GM19193 (cell line): ENCODE data around the gene RHOD.

Source experiments
- POLR2A ChIP-seq: IDR thresholded peaks from 4 replicates; pipeline ENCODE4 v1.6.1; 2011; ENCODE audit not compliant: insufficient read depth, insufficient read length; ENCODE audit errors: extremely low read depth

RHOD gene, protein sequence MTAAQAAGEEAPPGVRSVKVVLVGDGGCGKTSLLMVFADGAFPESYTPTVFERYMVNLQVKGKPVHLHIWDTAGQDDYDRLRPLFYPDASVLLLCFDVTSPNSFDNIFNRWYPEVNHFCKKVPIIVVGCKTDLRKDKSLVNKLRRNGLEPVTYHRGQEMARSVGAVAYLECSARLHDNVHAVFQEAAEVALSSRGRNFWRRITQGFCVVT

DNA sequence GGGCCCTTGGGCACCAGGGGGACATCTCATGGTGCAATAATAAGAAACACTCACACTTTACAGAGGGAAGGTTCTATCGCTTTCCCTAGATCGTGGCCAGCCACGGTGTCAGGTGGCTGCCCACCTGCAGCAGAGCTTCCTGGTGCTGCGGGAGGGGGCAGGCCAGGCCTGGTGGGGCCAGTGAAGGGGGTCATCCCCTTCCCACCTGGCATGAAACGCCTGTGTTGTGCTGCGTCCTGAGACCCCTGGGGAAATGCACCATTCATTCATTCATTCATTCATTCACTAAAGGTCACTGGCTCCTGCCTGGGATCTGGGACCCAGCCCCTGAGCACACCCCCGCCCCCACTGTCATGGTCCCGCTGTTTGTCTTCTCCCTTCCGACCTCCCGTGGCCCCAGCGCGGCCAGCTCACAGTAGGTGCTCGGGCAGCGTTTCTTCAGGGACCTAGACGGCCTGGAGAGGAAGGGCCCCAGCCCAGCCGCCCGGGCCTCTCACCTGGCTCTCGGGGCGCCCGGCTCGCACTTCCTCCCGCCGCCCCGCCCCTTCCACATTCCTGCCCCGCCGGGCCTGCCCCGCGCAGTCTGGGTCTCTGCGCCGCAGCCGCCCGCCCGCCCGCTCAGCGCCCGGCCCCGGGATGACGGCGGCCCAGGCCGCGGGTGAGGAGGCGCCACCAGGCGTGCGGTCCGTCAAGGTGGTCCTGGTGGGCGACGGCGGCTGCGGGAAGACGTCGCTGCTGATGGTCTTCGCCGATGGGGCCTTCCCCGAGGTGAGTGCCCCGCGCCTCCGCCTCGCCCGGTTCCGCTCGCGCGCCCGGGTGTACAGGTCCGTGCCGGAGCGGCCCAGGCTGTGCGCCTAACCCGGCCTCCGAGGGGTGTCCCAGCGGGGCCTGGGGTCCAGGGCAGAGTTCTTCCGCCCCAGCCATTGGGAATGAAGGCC, at the start of gene RHOD:
Gene RHOD, plus strand, starts transcription at position 581 of the 938 bp plus-strand sequence. Its CDS starts 56 bp downstream, at position 637.
- no peak for TF ChIP-seq POLR2A

DNA sequence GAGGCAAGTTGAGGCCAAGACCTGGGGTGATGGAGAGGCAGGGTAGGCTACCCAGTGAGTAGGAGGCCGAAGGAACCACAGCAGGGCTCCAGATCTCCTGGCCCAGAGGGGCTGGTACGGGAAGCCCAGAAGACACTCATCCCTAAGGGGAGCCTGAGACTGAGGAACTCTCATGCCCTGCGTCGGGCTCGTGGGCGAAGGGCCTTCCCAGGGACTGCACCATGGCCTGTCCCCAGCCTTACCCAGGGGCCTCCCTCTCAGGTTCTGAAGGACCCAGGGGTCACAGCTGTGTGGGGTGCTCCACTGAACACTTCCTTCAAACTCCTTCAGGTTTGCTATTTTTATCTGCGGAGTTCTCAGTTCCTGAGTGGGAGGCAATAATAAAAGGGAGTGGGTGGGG, 49.5 kb upstream of the RHOD start:
- no peak for TF ChIP-seq POLR2A

GRCh38 chr11:67010296-67010905, 46.2 kb upstream of the RHOD start:
- no peak for TF ChIP-seq POLR2A

GRCh38 chr11:67013511-67014045, 43.1 kb upstream of the RHOD start:
- TF ChIP-seq POLR2A = no peak

GRCh38 chr11:67014343-67014742, 42.3 kb upstream of the RHOD start:
- TF ChIP-seq POLR2A = no peak

DNA sequence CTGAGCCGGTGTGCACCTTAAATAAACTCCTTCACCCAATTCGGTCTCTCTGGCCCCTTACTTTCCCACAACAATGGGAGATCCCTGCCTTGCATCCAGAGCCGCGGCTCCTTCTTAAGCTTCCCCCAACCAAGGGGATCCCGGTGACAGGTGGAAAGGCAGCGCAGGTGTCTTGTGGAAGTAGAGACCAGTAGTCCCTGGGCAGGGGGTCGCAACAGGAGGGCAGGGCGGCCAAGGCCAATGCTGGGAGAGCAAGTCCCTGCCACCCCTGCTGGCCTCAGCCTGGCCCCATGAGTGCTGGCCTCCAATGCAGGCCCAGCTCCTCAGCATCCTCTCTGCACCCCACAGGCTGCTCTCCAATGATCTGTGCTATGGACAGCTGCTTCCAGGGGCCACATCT, 41.6 kb upstream of the RHOD start:
- no peak for TF ChIP-seq POLR2A

DNA sequence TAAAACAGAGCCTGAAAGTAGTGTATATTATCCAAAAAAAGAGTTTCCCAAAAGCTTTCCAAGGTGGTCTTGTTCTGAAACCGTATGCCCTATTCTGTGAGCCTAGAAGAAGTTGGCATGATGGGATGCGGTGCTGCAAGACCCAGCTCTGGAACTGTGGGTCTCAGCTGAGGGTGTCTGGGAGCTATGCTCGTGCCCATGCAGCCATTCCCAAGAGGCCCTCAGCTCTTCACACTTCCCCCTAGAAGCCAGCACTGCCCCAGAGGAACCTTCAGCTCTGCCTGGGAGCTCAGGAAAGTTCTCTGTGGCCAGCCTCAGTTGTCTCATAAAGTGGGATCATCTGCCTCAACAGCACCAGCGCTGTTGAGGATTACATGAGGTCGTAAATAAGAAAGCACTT, 40.1 kb upstream of the RHOD start:
- TF ChIP-seq POLR2A = no peak

GRCh38 chr11:67020949-67021348, 35.7 kb upstream of the RHOD start:
- TF ChIP-seq POLR2A = no peak

DNA sequence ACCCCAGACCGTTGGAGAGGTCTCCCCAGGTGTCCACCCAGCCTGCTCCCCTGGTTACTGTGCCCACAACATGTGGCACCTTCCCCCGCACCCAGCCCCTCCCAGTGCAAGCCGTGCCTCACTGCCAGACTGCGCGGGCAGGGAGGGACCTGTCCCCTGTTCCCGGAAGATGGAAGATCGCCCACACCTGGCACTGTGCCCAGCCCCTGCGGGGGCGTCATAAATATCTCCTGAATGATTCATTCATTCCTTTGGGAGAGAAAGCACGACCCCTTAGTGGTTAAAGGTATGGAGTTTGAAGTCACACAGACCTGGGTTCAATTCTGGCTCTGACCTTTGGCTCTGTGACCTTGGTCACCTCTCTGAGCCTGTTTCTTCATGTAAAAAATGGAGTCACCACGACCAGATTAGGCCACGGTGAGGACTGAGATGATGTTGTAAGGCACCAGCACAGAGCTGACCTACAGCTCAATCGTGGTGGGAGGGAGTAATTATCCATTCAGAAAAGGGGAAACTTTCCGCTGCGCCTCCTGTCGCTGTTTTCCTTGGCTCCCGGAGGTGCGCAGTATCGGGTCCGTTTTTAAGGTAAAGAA, 34.2 kb upstream of the RHOD start:
- TF ChIP-seq POLR2A = no peak

GRCh38 chr11:67022961-67023956, 33.4 kb upstream of the RHOD start, which contains the start of gene SYT12:
Gene SYT12 (plus strand): TSS chr11:67023134. CDS start chr11:67030145, 7,011 bp downstream.
- no peak for TF ChIP-seq POLR2A

GRCh38 chr11:67023957-67024353, 32.7 kb upstream of the RHOD start:
- no peak for TF ChIP-seq POLR2A

DNA sequence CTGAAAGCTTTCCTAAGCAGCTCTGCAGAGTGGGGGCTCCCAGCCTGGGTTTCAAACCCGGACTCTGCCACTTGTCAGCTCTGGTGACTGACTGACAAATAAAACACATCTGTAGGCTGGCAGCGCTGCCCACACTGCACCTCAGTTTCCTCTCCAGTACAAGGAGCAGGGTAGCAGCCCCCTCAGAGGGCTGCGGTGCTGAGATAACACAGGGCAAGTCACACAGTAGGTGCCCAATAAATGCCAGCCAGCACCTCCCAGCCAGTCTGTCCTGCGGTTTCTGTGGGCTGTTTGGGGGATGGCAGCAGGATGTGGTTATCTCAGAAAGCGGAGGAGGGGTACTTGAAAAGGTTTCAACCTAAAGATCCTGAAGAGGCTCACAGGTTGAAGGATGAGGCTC, 32.2 kb upstream of the RHOD start:
- no peak for TF ChIP-seq POLR2A

GRCh38 chr11:67024966-67025365, 31.7 kb upstream of the RHOD start:
- no peak for TF ChIP-seq POLR2A

DNA sequence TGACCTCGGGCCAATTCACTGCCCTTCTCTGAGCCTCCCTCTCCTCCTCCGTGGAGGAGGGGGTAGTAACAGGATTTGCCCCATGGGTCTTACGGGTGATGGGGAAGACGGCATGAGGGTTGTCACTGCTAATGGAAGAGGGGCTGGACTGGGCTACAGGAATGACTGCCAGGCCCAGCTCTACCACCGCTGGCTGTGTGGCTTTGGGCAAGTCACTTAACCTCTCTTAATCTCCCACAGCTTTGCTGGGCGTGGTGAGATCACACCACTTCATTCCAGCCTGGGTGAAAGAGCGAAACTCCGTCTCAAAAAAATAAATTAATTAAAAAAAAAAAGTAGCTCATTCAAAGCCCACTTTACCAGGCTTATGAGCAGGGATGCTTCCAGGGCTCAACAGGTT, 30.9 kb upstream of the RHOD start:
- TF ChIP-seq POLR2A = no peak
